Large intestine (tissue), 3 donors: ENCODE data around the gene CCDC148. TPM values are rescaled to one million over a fixed set of nuclear protein-coding genes. Genes with fewer than 3 reads are reported as not detected.

Source experiments
- DNase-seq, 2 donors: peaks; one replicate each; pipeline versions ENCODE4 v3.0.0 to v3.0.0-alpha.2; 2013
- H3K27ac ChIP-seq: one replicate; pipeline ENCODE4 v1.5.1; 2013; ENCODE audit warnings: low read length
- H3K27me3 ChIP-seq: 2 replicates; pipeline ENCODE4 v1.6.1; 2013; ENCODE audit warnings: low read length; ENCODE audit not compliant: control insufficient read depth, insufficient read depth
- H3K36me3 ChIP-seq: 2 replicates; pipeline ENCODE4 v1.6.1; 2013; ENCODE audit warnings: low read length; ENCODE audit not compliant: control insufficient read depth, insufficient read depth
- H3K4me1 ChIP-seq: one replicate; pipeline ENCODE4 v1.6.1; 2013; ENCODE audit warnings: low read length; ENCODE audit not compliant: control insufficient read depth, insufficient read depth
- H3K4me3 ChIP-seq: one replicate; pipeline ENCODE4 v1.5.1; 2013; ENCODE audit warnings: low read length
- H3K9me3 ChIP-seq: one replicate; pipeline ENCODE4 v1.6.1; 2013; ENCODE audit warnings: mild to moderate bottlenecking, low read depth, low read length, moderate library complexity; ENCODE audit not compliant: control insufficient read depth
- WGBS: methylation state at CpG from one replicate; pipeline ENCODE4 v1.1.5; 2013; ENCODE audit warnings: low lambda C conversion rate; ENCODE audit not compliant: insufficient coverage; 5-methylcytosine and 5-hydroxymethylcytosine counted together
- polyA plus RNA-seq: library from polyadenylated mRNA; unstranded; fragments of 120-200 nt; gene quantifications from one replicate; pipeline ENCODE4 v1.2.1, GENCODE V29; 2013

Gene CCDC148
- polyA plus RNA-seq, 1 donor, result 0.61 TPM

DNA sequence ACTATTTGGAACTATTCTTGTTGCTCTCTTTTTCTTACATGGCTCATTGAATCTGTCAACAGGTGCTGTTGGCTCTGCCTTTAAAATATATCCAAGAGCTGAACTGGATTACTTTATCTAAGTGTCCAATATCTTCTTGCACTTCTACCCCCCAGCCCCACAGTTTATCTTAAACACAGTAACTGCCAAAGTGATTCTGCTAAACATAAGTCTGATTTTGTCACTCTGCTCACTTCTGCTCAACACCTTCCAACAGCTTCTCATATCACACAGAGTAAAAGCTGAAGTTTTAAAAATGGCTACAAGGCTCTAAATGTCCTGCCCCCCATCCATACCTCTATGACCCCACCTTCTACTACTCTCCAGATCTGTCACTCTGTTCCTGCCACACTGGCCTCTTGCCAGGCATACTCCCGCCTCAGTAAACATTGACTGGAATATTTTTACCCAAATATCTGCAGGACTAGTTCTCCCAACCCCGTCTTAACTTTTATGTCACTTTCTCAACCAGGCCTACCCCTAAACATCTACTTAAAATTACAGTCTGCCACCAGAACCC is 130.7 kb downstream of the CCDC148 start:
- DNase-seq, result no peak
- 60% methylated on average over 1 of the region's 2 CpGs for WGBS
- H3K27me3 ChIP-seq, result no peaks in the 10 kb centered on the region
- no peak overlapping the region for H3K27ac ChIP-seq
- no peaks in the 10 kb centered on the region for H3K36me3 ChIP-seq
- no peak overlapping the region for H3K4me3 ChIP-seq
- H3K9me3 ChIP-seq, result no peaks in the 10 kb centered on the region
- H3K4me1 ChIP-seq, result no peaks in the 10 kb centered on the region

DNA sequence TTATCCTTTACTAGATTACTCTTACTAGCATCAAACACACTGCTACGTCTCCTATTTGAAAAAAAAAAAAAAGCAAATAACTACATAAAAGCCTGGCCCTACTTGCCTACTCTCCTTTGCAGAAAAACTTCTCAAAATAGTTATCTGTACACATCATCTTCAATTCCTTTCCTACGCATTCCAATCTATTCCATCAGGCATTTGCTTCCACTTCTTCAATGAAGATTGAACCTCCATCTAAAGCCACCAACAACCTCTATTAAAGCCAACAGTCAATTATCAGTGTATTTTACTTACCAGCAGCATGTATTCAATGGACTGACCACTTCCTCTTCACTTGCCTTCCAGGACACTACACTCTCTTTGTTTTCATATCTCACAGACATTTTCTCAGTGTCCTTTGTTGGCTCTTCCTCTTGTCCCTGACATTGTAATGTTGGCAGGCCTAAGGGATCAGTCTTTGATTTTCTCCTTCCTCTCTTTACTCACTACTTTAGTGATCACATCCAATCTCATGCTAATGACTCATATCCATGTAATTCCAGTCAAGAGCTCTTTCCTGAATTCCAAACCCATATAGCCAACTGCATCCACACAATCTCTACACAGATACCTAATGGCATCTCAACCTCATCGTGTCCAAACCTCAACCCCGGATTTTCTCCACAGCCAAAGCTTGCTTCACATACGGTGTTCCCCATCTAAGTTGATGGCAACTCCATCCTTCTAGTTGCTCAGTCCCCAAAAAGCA is 131.3 kb downstream of the CCDC148 start:
- H3K27me3 ChIP-seq, result no peaks in the 10 kb centered on the region
- no peak for DNase-seq
- no peaks in the 10 kb centered on the region for H3K4me1 ChIP-seq
- H3K36me3 ChIP-seq, result no peaks in the 10 kb centered on the region
- H3K4me3 ChIP-seq, result no peak overlapping the region
- WGBS, result 91% methylated on average over 3 of the region's 5 CpGs
- no peak overlapping the region for H3K27ac ChIP-seq
- H3K9me3 ChIP-seq, result no peaks in the 10 kb centered on the region

- H3K9me3 ChIP-seq, result no peaks in the 10 kb centered on the region
- H3K4me1 ChIP-seq, result no peaks in the 10 kb centered on the region
- no peak overlapping the region for H3K4me3 ChIP-seq
- WGBS, result no CpG with 5 or more reads among the region's 1 CpG
- no peaks in the 10 kb centered on the region for H3K27me3 ChIP-seq
- no peak for DNase-seq
- H3K36me3 ChIP-seq, result no peaks in the 10 kb centered on the region
- no peak overlapping the region for H3K27ac ChIP-seq
Measured at GRCh38 chr2:158323381-158323780, 133.2 kb downstream of the CCDC148 start.

DNA sequence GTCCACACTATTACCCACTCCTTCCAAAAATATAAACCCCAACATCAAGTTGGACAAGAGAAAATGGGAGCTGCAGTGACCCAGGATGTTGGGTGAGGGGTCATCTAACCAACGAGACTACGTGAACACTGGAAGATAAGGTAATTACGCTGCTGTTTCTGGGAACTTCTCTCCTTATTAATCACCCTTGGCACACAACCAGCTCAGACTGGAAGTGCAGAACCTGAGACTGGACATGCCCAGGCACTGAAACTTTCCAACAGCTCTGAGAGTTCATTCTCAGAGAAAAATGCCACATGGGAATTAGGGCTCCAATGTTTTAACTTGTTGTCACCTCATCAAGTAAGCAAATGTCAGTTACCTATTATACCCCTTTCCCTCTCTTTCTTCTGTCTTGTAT is 135.3 kb downstream of the CCDC148 start:
- DNase-seq, result no peak
- no peaks in the 10 kb centered on the region for H3K36me3 ChIP-seq
- no CpG with 5 or more reads among the region's 3 CpGs for WGBS
- no peaks in the 10 kb centered on the region for H3K4me1 ChIP-seq
- no peaks in the 10 kb centered on the region for H3K9me3 ChIP-seq
- H3K27me3 ChIP-seq, result no peaks in the 10 kb centered on the region
- H3K27ac ChIP-seq, result no peak overlapping the region
- H3K4me3 ChIP-seq, result no peak overlapping the region

DNA sequence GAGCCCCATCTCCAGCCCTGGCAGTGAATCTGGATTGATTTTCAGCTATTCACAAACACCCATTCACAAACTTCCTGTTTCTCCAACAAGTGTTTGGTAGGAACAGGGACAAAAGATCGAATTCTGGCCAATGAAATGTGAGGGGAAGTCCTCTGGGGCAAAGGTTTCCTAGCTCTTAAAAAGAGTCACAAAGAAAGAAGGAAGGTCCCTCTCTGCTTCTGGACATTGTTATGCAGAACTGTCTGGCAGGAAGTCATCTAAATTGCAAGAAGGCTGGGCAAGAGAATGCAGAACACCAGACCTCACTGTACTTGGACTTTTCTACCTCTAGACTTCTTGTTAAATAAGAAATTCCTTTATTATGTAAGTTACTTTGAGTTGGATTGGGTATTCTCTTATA is 137.3 kb downstream of the CCDC148 start:
- Histone ChIP-seq H3K36me3 (no peaks in the 10 kb centered on the region), H3K4me1 (no peaks in the 10 kb centered on the region), H3K27me3 (no peaks in the 10 kb centered on the region), H3K9me3 (no peaks in the 10 kb centered on the region), H3K4me3 (no peak overlapping the region), H3K27ac (no peak overlapping the region)
- no peak for DNase-seq
- no CpG with 5 or more reads among the region's 1 CpG for WGBS

- no peak overlapping the region for H3K4me3 ChIP-seq
- H3K36me3 ChIP-seq, result no peaks in the 10 kb centered on the region
- H3K4me1 ChIP-seq, result no peaks in the 10 kb centered on the region
- WGBS, result no CpG with 5 or more reads among the region's 2 CpGs
- no peaks in the 10 kb centered on the region for H3K9me3 ChIP-seq
- no peaks in the 10 kb centered on the region for H3K27me3 ChIP-seq
- no peak overlapping the region for H3K27ac ChIP-seq
- DNase-seq, result no peak
Measured at GRCh38 chr2:158317642-158318041, 138.9 kb downstream of the CCDC148 start.

DNA sequence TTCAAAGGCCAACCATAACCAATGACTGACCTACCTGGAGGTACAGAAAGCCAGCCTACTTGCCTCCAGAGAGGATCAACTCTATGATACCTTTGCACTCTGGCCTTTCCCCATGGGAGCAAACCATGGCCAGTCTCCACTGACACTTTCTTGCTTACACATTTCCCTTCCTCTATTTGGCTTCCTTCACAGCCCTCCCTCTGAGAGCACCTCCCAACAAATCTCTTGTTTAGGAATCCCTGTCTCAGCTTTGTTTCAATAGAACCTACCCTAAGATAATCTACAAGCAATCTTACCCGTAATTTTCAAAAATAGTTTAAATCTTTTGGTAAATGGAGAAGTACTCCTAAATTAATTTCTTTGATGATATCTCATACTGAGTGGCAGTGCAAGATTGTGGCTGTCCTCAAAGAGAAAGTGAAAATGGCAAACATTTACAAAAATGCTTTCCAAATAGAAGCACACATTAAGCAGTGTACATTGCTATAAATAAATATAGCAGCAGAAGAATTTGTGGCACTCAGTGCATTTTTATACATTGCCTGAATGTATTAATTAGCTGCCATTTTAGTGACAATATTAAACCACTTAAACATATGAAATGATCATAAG is 140.6 kb downstream of the CCDC148 start:
- Histone ChIP-seq H3K9me3 (peaks cover 5% of the 10 kb centered on the region), H3K36me3 (no peaks in the 10 kb centered on the region), H3K27me3 (no peaks in the 10 kb centered on the region), H3K27ac (no peak overlapping the region), H3K4me3 (no peak overlapping the region), H3K4me1 (no peaks in the 10 kb centered on the region)
- 100% methylated on average over 1 of the region's 1 CpG for WGBS
- DNase-seq, result no peak

- no CpG with 5 or more reads among the region's 1 CpG for WGBS
- Histone ChIP-seq H3K9me3 (peaks cover 13% of the 10 kb centered on the region), H3K4me1 (no peaks in the 10 kb centered on the region), H3K27me3 (no peaks in the 10 kb centered on the region), H3K4me3 (no peak overlapping the region), H3K27ac (no peak overlapping the region), H3K36me3 (no peaks in the 10 kb centered on the region)
- no peak for DNase-seq
Measured at GRCh38 chr2:158315000-158315399, 141.6 kb downstream of the CCDC148 start.

GRCh38 chr2:158313734-158314133 is 142.8 kb downstream of the CCDC148 start:
- 82% methylated on average over 2 of the region's 2 CpGs for WGBS
- Histone ChIP-seq H3K27me3 (no peaks in the 10 kb centered on the region), H3K9me3 (peaks cover 13% of the 10 kb centered on the region), H3K4me1 (no peaks in the 10 kb centered on the region), H3K4me3 (no peak overlapping the region), H3K36me3 (no peaks in the 10 kb centered on the region), H3K27ac (no peak overlapping the region)
- DNase-seq, result no peak

DNA sequence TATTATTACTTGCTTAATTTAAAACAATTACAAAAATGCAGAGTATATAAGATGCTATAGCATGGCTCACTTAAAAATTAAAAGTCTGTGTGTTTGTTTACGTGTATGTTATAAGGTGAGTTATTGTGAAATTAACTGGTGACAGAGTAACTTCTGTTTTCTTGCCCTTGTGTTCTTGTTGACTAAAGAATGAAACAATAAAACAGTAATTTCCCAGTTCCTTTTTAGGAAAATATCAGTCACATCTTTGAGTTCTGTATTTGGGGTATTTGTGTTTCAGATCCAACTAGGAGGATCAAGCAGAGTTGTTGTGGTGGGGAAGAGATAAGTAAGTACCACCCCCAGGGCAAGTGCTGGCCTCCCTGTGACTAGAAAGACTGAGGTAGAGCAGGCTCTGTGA is 143.6 kb downstream of the CCDC148 start:
- Histone ChIP-seq H3K4me3 (no peak overlapping the region), H3K27ac (no peak overlapping the region), H3K27me3 (no peaks in the 10 kb centered on the region), H3K9me3 (peaks cover 13% of the 10 kb centered on the region), H3K36me3 (no peaks in the 10 kb centered on the region), H3K4me1 (no peaks in the 10 kb centered on the region)
- WGBS, result no CpG with 5 or more reads among the region's 1 CpG
- DNase-seq, result no peak
